HG03280 (cell line): ENCODE measurements around the gene BBS5.
"Not testable (repeated sequence)": the region's sequence is repeated elsewhere in the genome, so short reads cannot be mapped to it uniquely, and the experiment has no call there.

Experiments used
- ATAC-seq: cut with Tn5 transposase; IDR thresholded peaks from one replicate; pipeline ENCODE4 v1.9.1; 2021; ENCODE audit warnings: mild to moderate bottlenecking, moderate library complexity; ENCODE audit not compliant: unreplicated experiment

BBS5 gene

DNA sequence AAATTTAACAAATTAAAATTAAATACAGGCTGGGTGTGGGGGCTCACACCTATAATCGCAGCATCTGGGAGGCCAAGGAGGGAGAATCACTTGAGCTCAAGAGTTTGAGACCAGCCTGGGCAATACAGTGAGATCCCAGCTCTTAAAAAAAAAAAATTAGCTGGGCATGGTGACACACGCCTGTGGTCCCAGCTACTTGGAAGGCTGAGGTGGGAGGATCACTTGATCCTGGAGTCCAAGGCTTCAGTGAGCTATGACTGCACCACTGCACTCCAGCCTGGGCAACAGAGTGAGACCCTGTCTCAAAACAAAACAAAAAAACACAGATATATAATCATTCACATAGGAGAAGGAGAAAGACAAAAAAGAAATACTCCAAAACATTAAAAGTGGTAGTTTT is 60.2 kb downstream of the BBS5 start:
- ATAC-seq: not testable (repeated sequence)

DNA sequence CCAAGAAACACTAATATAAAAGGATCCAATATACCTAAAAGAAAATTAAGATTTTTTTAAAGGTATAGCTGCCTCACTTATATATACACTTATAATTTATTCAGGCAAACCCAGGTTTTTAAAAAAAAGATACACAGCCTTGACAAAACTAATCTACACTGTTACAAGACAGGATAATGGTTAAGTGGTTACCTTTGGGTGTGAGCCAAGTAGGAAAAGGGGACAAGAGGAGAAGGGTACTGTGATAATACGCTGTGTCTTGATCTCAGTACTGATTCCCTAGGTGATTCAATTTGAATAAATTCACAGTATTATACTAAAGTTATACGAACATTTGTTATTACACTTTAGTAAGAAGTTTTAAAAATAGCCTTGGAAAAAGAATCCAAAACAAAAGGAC is 60.9 kb downstream of the BBS5 start:
- ATAC-seq: no peak

DNA sequence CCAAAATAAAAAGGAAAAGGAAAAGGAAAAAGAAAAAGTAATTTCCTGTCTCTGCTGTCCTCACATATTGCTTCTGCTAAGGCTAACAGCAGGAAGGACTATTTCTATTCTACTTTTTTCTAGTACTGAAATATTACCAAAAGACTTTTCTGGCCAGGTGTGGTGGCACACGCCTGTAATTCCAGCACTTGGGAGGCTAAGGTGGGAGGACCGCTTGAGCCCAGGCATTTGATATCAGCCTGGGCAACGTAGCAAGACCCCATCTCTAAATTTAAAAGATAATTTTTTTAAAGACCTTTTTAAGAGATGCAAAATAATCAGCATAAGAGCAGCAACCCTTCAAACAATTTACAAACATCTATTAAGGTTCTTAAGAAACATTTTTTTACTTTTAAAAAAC is 63.1 kb downstream of the BBS5 start:
- no peak for ATAC-seq

DNA sequence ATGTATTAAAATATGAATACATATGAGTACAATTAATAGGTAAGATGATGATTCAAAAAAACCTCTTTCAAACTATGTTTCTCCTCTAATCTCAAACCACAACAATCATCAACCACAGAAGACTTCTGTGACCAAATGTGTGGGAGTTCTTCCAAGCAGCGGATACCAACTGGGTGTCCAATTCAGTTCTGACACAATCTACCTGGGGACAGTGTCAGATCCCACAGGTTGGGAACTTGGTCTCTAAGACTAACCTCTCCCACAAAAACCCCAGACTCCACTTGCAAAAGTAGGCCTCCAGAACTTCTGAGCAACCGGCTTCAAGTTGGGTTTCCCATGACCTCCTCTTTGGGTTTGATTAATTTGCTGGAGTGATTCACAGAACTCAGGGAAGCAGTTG is 67.5 kb downstream of the BBS5 start:
- ATAC-seq: no peak
